ENCODE data around the gene COLGALT1. TPM values are rescaled to one million over a fixed set of nuclear protein-coding genes. Genes with fewer than 3 reads are reported as not detected.

The COLGALT1 gene
- total and polyA plus RNA-seq, 9 of the 15 experiments (the other 6 are each of a cell fraction or from before 2014, with no cell fraction given): 4.9 to 119 (median 82.6) TPM

DNA sequence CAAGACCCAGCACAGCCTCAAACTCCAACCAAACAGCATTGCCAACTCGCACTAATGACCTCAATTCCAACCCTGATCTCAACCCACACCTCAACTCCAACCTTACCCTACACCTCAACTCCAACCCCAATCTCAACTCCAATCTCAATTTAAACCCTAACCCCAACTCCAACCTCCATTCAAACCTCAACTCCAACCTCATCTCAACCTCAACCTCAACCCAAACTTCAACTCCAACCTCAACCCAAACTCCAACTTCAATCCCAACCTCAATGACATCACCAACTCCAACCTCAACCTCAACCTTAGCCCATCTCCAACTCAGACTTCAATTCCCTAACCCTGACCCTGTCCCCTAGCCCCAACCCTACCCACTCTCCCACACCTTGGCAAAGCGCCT lies 74.3 kb downstream of the COLGALT1 start (continued):
- TF ChIP-seq, protein P1, sequence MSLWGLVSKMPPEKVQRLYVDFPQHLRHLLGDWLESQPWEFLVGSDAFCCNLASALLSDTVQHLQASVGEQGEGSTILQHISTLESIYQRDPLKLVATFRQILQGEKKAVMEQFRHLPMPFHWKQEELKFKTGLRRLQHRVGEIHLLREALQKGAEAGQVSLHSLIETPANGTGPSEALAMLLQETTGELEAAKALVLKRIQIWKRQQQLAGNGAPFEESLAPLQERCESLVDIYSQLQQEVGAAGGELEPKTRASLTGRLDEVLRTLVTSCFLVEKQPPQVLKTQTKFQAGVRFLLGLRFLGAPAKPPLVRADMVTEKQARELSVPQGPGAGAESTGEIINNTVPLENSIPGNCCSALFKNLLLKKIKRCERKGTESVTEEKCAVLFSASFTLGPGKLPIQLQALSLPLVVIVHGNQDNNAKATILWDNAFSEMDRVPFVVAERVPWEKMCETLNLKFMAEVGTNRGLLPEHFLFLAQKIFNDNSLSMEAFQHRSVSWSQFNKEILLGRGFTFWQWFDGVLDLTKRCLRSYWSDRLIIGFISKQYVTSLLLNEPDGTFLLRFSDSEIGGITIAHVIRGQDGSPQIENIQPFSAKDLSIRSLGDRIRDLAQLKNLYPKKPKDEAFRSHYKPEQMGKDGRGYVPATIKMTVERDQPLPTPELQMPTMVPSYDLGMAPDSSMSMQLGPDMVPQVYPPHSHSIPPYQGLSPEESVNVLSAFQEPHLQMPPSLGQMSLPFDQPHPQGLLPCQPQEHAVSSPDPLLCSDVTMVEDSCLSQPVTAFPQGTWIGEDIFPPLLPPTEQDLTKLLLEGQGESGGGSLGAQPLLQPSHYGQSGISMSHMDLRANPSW (CRISPR knock-in tag; IDR thresholded peaks at IDR 0.05): no peak
- TF ChIP-seq ZNF449 (CRISPR knock-in tag; IDR thresholded peaks at IDR 0.05) (no peak), HDAC1 (IDR thresholded peaks at IDR 0.05) (peak in 1 of 2 experiments; percentile 62; a peak in 1 of 4 replicates), GTF3C2 (IDR thresholded peaks at IDR 0.05; ENCODE audit: borderline replicate concordance, extremely low read depth, insufficient read length) (no peak), DNMT1 (IDR thresholded peaks at IDR 0.05) (no peak), POLR2A (conservative IDR thresholded peaks at IDR 0.05) (no peak), KLF6 (CRISPR knock-in tag; IDR thresholded peaks at IDR 0.05; ENCODE audit: borderline replicate concordance) (no peak)
- TF ChIP-seq, protein P2, sequence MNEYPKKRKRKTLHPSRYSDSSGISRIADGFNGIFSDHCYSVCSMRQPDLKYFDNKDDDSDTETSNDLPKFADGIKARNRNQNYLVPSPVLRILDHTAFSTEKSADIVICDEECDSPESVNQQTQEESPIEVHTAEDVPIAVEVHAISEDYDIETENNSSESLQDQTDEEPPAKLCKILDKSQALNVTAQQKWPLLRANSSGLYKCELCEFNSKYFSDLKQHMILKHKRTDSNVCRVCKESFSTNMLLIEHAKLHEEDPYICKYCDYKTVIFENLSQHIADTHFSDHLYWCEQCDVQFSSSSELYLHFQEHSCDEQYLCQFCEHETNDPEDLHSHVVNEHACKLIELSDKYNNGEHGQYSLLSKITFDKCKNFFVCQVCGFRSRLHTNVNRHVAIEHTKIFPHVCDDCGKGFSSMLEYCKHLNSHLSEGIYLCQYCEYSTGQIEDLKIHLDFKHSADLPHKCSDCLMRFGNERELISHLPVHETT (CRISPR knock-in tag; conservative IDR thresholded peaks at IDR 0.05 in 1 of 2, IDR thresholded peaks at IDR 0.05 in 1 of 2): no peak

All from K562 (cell line).